ENCODE results near the gene KRT85.

The KRT85 gene

DNA sequence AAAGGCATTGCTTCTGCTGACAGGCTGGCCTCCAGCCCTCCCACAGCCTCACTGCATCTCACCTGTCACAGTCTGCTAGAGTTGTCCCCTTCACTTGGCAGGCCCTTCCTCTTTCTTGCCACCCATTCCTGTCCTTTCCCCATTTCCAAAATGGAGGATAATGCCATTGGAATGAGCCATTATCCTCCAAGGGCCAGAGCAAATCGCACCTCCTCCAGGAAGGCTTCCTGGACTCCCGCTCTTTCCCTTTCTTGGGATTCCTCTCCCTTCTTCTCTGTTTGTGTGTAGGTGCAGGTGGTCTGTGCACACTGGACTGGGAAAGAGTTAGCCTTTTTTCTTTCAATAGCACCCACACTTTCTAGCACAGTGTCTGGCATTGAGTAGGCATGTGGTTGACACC, 35.1 kb upstream of the KRT85 start:
- no peak for DNase-seq (ENCODE audit: low read depth)
- no peak overlapping the region for H3K4me3 ChIP-seq (ENCODE audit: low read depth, low read length)
- TF ChIP-seq CTCF (conservative IDR thresholded peaks at IDR 0.05; ENCODE audit: low read depth, low read length): no peak

DNA sequence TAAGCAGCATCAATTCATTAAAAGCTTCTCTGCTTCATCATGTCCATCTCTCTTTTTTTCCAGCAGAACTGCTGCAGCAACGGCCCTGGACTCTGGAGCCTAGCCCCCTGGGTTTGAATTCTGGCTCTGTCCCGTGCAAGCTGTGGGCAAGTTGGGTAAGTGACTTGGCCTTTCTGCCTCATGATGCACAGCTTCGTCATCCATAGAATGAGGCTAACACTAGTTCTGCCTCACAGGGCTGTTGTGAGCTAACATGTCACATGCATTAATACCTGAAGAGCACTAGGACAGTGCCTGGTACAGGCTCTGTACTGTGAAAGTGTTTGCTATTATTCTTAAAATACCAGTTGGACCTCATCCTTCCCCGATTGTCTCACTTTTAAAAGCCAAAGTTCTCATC, 34.6 kb upstream of the KRT85 start:
- TF ChIP-seq CTCF (conservative IDR thresholded peaks at IDR 0.05; ENCODE audit: low read depth, low read length): no peak
- no peak for DNase-seq (ENCODE audit: low read depth)
- H3K4me3 ChIP-seq (ENCODE audit: low read depth, low read length): no peak overlapping the region

DNA sequence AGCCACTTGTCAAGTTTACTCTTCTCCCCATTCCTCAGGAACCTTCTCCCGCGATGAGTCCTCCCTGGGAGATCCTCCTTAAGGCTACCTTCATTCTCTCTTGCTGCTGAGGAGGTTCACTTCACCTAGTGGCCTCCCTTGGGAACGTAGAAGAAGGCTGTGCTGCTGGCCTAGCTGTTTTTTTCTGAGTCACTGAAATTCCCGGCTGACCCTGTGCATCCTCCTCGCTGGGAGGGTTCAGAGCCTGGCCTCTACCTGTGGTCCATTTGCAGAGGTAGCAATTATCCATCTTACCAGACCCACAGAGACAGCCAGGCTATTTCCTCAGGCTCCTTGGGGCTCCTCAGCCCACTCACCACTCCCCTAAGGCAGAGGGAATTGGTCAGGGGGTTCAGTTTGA, 34.2 kb upstream of the KRT85 start:
- no peak for TF ChIP-seq CTCF (conservative IDR thresholded peaks at IDR 0.05; ENCODE audit: low read depth, low read length)
- H3K4me3 ChIP-seq (ENCODE audit: low read depth, low read length): no peak overlapping the region
- no peak for DNase-seq (ENCODE audit: low read depth)

DNA sequence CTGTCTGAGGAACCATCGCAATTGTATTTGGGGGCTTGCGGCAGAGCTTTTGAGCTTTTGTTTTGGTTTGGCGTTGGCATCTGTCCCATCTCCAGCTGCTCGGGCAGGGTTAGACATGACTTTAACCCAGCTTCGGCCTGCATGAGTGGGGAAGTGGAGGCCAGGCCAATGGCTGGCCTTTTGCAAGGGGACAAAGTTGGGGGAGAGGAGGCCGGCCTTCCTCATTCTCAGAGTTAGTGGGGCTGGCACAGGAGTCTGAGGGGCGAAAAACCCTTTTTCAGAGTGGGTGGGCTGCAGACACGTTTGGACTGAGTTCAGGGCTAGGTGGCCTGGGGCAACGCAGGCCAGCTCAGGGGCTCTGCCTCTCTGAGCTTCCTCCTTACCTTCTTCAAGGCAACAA, 33.6 kb upstream of the KRT85 start:
- H3K4me3 ChIP-seq (ENCODE audit: low read depth, low read length): no peak overlapping the region
- no peak for TF ChIP-seq CTCF (conservative IDR thresholded peaks at IDR 0.05; ENCODE audit: low read depth, low read length)
- DNase-seq (ENCODE audit: low read depth): no peak

GRCh38 chr12:52399756-52400155, 32.5 kb upstream of the KRT85 start:
- DNase-seq (ENCODE audit: low read depth): no peak
- TF ChIP-seq CTCF (conservative IDR thresholded peaks at IDR 0.05; ENCODE audit: low read depth, low read length): no peak
- H3K4me3 ChIP-seq (ENCODE audit: low read depth, low read length): no peak overlapping the region

- TF ChIP-seq CTCF (conservative IDR thresholded peaks at IDR 0.05; ENCODE audit: low read depth, low read length): no peak
- DNase-seq (ENCODE audit: low read depth): no peak
- H3K4me3 ChIP-seq (ENCODE audit: low read depth, low read length): no peak overlapping the region
Observed at GRCh38 chr12:52398176-52398575, 30.9 kb upstream of the KRT85 start.

DNA sequence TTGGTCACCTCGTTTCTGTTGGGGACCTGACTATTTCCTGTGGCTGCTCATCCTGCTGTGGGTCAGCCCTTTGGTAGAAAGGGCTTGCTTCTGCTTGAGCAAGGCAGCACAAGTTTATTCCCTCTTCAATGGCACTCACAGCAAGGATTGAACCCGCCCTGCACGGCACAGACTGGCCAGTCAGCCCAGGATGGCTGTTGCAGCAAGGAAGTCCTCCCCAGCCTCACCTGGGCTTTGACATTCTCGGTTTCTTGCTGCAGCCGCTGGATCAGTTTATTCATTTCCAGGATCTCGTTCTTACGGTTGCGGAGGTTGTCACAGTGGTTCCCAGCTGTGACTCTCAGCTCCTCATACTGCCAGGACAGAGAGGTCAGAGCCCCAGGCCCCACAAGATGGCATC, 29.4 kb upstream of the KRT85 start:
- DNase-seq (ENCODE audit: low read depth): no peak
- no peak overlapping the region for H3K4me3 ChIP-seq (ENCODE audit: low read depth, low read length)
- no peak for TF ChIP-seq CTCF (conservative IDR thresholded peaks at IDR 0.05; ENCODE audit: low read depth, low read length)

Data from choroid plexus epithelial cell (primary cell).